Liver (tissue), 3 donors: ENCODE data around the gene PRSS57.

ENCODE experiments used
- RXRA ChIP-seq, 2 donors: IDR thresholded peaks; 2 replicates each; pipeline ENCODE4 v1.6.1; 2017 to 2018; ENCODE audit warnings: antibody characterized with exemption in 2 of 2, mild to moderate bottlenecking in 1 of 2
- TF ChIP-seq, protein P1 (sequence below): fragments of 150-350 bp; IDR thresholded peaks from 2 replicates; pipeline ENCODE4 v1.5.1; 2017; ENCODE audit warnings: improper control_type of control experiment, low read depth, low read length; ENCODE audit not compliant: missing input control
- donor health status: healthy.
- donor health status: healthy.

DNA sequence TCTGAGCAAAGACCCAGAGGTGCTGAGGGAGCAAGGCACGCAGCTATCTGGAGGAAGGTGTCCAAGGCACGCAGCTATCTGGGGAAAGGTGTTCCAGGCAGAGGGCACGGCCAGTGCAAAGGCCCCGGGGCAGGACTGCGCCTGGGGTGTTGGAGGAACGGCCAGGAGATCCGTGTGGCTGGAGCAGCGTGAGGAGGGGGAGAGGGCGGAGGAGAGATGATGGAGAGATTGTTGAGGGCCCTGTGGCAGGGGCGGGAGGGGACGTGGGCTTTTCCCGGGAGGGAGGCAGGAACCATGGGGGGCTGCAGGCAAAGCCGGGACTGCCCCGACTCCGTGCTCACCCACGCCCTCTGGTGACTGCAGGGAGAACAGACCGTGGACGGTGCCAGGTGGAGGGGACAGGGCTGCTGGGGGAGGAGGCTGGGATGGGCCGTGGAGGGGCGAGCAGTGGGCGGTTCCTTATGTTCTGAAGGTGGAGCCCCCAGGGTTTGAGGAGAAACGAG is 42.4 kb upstream of the PRSS57 start:
- no peak for TF ChIP-seq RXRA (IDR thresholded peaks at IDR 0.05)
- TF ChIP-seq, protein P1, sequence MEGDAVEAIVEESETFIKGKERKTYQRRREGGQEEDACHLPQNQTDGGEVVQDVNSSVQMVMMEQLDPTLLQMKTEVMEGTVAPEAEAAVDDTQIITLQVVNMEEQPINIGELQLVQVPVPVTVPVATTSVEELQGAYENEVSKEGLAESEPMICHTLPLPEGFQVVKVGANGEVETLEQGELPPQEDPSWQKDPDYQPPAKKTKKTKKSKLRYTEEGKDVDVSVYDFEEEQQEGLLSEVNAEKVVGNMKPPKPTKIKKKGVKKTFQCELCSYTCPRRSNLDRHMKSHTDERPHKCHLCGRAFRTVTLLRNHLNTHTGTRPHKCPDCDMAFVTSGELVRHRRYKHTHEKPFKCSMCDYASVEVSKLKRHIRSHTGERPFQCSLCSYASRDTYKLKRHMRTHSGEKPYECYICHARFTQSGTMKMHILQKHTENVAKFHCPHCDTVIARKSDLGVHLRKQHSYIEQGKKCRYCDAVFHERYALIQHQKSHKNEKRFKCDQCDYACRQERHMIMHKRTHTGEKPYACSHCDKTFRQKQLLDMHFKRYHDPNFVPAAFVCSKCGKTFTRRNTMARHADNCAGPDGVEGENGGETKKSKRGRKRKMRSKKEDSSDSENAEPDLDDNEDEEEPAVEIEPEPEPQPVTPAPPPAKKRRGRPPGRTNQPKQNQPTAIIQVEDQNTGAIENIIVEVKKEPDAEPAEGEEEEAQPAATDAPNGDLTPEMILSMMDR, result peak; percentile 38
